ENCODE results near the gene CCM2L. TPM values are rescaled to one million over a fixed set of nuclear protein-coding genes. Genes with fewer than 3 reads are reported as not detected.

CCM2L gene
- total RNA-seq, 1 donor from 2014 or later = not detected

DNA sequence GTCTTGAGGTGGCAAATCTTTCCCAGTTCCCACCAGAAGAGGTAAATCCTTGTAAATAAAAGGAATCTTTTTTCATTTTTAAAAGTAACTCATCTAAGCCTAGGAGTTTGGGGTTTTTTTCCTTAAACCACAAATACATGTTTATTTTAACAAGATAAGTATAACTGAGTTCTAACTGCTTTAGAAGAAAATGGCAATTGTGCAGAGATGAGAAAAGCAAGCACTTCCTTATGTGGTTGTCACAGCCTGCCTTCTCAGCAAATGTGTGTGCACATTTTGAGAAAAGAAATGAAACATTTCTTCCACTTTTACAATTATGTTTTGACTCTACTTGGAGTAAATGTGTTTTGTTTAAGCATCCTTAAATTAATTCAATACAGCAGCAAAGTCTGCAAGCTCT lies 59.5 kb downstream of the CCM2L start:
- Mint-ChIP-seq H3K27ac (ENCODE audit: unreplicated experiment) (no peak overlapping the region), H3K36me3 (ENCODE audit: low read depth) (no peaks in the 10 kb centered on the region), H3K4me1 (ENCODE audit: low read depth) (peaks cover 18% of the 10 kb centered on the region), H3K4me3 (ENCODE audit: unreplicated experiment) (no peak overlapping the region), H3K9me3 (ENCODE audit: low read depth) (no peaks in the 10 kb centered on the region), H3K27me3 (ENCODE audit: low read depth) (peaks cover 6% of the 10 kb centered on the region)
- TF ChIP-seq CTCF (IDR thresholded peaks at IDR 0.05) = no peak
- DNase-seq (ENCODE audit: low spot score) = no peak

GRCh38 chr20:32070282-32070681 lies 60.0 kb downstream of the CCM2L start:
- no peak for TF ChIP-seq CTCF (IDR thresholded peaks at IDR 0.05)
- peaks cover 9% of the 10 kb centered on the region for H3K27me3 Mint-ChIP-seq (ENCODE audit: low read depth)
- H3K4me1 Mint-ChIP-seq (ENCODE audit: low read depth) = peaks cover 18% of the 10 kb centered on the region
- H3K27ac Mint-ChIP-seq (ENCODE audit: unreplicated experiment) = no peak overlapping the region
- DNase-seq (ENCODE audit: low spot score) = no peak
- no peaks in the 10 kb centered on the region for H3K36me3 Mint-ChIP-seq (ENCODE audit: low read depth)
- H3K4me3 Mint-ChIP-seq (ENCODE audit: unreplicated experiment) = no peak overlapping the region
- H3K9me3 Mint-ChIP-seq (ENCODE audit: low read depth) = no peaks in the 10 kb centered on the region

DNA sequence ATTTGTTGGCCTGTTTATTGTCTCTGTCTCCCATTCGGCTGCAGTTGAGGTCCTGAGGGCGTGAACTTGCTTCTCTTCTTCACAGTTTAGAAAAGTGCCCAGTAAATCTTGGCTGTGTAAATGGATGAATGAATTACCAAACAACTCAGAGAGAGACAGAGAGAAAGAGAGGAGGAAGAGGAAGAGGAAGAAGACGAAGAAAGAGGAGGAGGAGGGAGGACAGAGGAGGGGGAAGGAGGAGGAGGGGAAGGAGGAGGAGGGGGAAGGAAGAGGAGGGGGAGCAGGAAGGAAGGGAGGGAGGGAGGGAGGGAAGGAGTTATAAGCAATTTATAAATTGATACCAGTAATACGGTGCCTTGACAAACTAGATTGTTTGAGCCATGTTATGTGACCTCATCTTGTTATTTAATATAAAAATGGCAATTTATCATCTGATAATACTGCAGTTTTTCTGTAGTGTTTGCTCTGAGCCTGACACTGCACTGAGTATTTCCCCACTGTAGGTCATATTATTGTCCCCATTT lies 60.5 kb downstream of the CCM2L start:
- no peak for TF ChIP-seq CTCF (IDR thresholded peaks at IDR 0.05)
- Mint-ChIP-seq H3K27ac (ENCODE audit: unreplicated experiment) (no peak overlapping the region), H3K4me1 (ENCODE audit: low read depth) (peaks cover 18% of the 10 kb centered on the region), H3K27me3 (ENCODE audit: low read depth) (peaks cover 14% of the 10 kb centered on the region), H3K9me3 (ENCODE audit: low read depth) (no peaks in the 10 kb centered on the region), H3K4me3 (ENCODE audit: unreplicated experiment) (no peak overlapping the region), H3K36me3 (ENCODE audit: low read depth) (no peaks in the 10 kb centered on the region)
- no peak for DNase-seq (ENCODE audit: low spot score)

- H3K27me3 Mint-ChIP-seq (ENCODE audit: low read depth) = peaks cover 15% of the 10 kb centered on the region
- H3K27ac Mint-ChIP-seq (ENCODE audit: unreplicated experiment) = no peak overlapping the region
- no peak for DNase-seq (ENCODE audit: low spot score)
These were observed 61.3 kb downstream of the CCM2L start for GRCh38 chr20:32071395-32072167.

More at GRCh38 chr20:32071395-32072167, 61.3 kb downstream of the CCM2L start:
- no peak overlapping the region for H3K4me3 Mint-ChIP-seq (ENCODE audit: unreplicated experiment)
- no peaks in the 10 kb centered on the region for H3K9me3 Mint-ChIP-seq (ENCODE audit: low read depth)
- TF ChIP-seq CTCF (IDR thresholded peaks at IDR 0.05) = no peak
- peaks cover 1% of the 10 kb centered on the region for H3K36me3 Mint-ChIP-seq (ENCODE audit: low read depth)
- peaks cover 18% of the 10 kb centered on the region for H3K4me1 Mint-ChIP-seq (ENCODE audit: low read depth)

Measured in chondrocyte (in vitro differentiated cells).